GM21367 (cell line): ENCODE measurements around the gene LHPP.
"Not testable (repeated sequence)": the region's sequence is repeated elsewhere in the genome, so short reads cannot be mapped to it uniquely, and the experiment has no call there.

Experiments used
- ATAC-seq: cut with Tn5 transposase; IDR thresholded peaks from one replicate; pipeline ENCODE4 v1.9.1; 2021; ENCODE audit not compliant: unreplicated experiment

LHPP gene

GRCh38 chr10:124534826-124535601, 73.4 kb downstream of the LHPP start:
- no peak for ATAC-seq

GRCh38 chr10:124535731-124536495, 74.3 kb downstream of the LHPP start:
- no peak for ATAC-seq

- ATAC-seq = no peak
Measured at GRCh38 chr10:124536496-124537050, 75.0 kb downstream of the LHPP start.

DNA sequence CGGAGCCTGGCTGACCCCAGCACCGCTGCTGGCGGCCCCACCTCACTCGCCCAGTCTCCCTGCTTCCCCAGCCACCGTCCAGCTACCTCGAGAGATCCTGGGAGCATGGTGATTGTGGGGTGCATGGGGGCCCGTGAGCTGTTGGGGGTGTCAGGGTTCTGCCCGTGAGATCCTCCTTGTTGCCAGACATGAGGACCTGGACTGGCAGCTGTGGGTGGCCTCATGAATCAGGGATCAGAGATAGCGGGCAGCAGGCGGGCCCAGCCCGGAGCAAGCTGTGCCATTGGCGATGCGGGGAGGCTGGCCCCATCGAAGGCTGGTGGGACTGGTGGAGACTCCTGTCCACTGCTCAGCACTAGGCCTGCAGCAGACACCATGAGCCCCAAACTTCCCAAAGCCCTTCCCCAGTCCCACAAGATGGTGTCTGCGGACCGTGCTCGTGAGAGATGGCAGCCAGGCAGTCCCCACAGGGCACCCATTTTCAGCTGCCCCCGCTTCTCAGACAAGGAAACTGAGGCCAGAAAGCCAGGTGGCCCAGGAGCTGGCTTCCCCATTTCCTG, 75.6 kb downstream of the LHPP start:
- ATAC-seq = no peak

DNA sequence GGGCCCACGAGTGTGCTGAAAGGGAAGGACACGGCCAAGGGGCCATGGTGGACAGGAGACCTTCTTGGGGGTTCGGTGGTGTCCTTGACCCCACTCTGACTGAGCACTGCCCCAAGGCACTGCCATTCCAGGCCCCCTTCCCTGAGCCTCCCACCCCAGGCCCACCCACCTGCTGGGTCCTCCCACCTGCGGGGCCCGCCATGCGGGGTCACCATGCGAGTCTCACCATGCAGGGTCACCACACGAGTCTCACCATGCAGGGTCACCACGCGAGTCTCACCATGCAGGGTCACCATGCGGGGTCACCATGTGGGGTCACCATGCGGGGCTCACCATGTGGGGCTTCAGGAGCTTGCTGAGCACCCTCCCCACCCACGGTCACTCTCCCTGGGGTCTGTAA, 76.3 kb downstream of the LHPP start:
- ATAC-seq = no peak

DNA sequence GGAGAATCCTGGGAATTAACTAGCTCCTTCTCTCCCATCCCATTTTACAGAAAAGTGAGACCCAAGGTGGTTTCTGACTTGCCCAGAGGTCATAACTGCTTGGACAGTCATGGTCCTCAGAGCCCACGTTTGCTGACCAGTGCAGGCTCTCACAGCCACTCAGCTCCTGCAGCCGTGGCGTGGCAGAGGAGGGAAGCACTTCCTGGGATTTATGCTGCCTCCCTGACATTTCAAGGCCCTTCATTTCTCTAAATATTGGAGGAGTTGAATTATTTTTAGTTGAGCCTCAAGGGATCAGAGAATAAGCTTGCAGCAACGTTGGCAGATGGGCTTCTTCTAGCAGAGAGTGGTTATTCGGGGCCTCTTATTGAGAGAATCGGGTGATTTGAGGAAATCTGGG, 77.1 kb downstream of the LHPP start:
- no peak for ATAC-seq

- peak; percentile 47 for ATAC-seq
Measured at GRCh38 chr10:124539935-124540641, 78.5 kb downstream of the LHPP start.

GRCh38 chr10:124541076-124541903, 79.7 kb downstream of the LHPP start:
- ATAC-seq = no peak

DNA sequence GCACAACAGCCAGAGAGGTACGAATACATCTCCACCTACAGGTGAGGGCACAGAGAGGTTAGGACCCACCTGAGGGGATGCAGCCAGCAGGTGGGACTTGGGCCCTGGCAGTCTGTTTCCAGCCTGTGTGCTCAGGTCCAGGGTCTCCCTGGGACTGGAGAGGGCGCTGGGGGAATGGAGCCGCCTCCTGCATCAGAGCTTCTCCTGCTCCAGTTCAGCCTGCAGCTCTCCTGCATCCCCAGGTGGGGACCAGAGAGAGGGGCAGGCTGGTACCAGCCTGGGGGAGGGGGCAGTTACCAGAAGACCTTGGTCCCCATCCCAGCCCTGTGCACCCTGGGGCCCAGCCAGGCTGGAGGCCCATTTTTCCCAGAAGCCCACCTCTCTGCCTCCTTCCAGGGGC, 80.7 kb downstream of the LHPP start:
- ATAC-seq = no peak

GRCh38 chr10:124543146-124543545, 81.5 kb downstream of the LHPP start:
- ATAC-seq = no peak

- ATAC-seq = no peak
Measured at GRCh38 chr10:124543971-124544370, 82.3 kb downstream of the LHPP start.

DNA sequence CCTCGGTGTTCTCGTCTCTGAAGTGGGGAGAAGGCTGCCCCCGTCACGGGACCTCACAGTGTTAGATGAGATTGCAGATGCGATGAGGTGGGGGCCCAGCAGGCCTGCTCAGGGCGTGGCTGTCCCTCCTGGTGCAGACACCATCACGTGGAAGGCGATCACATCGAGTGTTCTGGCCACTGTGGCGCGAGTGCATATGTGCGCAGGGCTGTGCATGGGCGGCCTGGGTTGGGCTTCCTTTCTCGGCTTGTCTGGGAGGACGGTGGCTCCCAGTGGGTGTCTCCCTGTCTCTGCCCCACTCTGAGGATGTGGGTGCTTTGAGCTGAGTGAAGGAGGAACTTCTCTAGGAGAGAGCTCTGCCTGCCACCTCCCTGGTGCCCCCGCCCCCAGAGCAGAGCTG, 83.1 kb downstream of the LHPP start:
- ATAC-seq = no peak

DNA sequence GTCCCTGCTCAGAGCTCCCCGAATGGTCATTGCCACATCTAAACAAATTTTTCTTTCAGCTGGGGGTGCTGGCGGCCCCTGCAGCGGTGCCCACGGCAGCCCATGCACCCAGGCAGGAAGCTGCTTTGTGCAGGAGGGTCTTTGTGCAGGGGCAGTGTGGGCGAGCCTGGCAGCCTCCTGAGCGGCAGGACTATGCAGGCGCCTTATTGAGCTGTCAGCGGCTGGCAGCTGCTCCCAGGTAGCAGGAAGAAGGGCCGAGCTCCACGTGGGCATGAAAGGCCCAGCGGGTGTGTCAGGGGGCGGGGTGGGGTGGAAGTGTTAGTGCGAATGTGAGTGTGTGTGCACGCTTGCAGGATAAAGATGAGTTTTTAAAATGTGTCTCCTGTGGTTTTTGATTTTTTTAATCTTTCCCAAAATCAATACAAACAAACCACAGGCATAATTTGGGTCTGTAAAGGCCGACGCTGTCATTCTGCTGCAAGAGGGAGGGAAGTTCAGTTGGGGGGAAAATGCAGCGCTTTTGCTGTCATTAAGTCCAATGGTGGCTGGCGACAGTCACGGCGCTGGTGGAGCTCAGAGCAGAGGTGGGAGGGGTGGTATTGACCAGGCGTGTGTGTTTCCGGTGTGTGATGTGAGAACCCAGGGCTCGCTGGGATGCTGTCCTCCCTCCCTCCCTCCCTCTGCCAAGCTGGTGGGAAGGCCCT, 83.9 kb downstream of the LHPP start:
- ATAC-seq = no peak

DNA sequence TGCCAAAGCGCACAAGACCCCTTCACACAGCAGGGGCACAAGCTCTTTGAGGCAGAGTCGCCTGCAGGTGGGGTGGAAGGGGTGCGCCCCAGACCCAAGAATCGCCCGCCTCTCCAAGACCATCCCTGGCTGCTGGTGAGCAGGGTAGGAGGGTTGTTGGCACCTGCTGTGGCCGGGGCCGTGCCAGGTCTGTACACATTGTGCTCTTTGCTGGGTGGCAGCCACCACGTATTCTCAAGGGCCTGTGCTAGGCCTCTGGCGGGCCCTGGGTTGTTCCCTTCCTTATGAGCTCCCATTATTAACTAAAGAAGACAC, 84.4 kb downstream of the LHPP start:
- no peak for ATAC-seq

GRCh38 chr10:124546957-124547646, 85.5 kb downstream of the LHPP start:
- ATAC-seq = no peak

- ATAC-seq = no peak
Measured at GRCh38 chr10:124547647-124548168, 86.1 kb downstream of the LHPP start.

GRCh38 chr10:124549171-124549570, 87.5 kb downstream of the LHPP start:
- ATAC-seq = not testable (repeated sequence)

- ATAC-seq = no peak
Measured at GRCh38 chr10:124550293-124551034, 88.8 kb downstream of the LHPP start.
